ENCODE results near the gene CHAC1.

DNA sequence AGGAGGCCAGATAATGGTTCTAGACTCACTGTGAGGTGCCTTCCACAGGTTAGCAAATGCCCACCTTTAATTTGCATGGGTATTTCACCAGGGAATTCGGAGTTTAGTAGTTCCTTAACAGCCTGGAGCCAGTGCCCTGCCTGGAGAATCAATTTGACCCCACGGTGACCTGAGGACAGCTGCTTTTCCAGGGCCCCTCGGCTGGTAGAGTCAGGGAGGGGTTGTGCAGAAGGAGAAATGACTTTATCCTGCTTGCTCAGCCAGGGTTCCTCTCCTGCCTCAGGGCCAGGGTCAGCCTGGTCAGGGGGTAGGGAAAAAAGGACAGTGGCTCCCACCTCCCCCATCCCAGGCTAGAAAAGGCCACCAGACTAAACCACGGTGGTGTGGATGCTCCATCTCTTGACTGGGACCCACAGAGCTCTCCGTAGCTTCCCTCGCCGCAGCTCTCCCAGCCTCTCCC, 12.2 kb upstream of the CHAC1 start:
- TF ChIP-seq POLR2A (IDR thresholded peaks at IDR 0.05), result no peak
- TF ChIP-seq, protein P1, sequence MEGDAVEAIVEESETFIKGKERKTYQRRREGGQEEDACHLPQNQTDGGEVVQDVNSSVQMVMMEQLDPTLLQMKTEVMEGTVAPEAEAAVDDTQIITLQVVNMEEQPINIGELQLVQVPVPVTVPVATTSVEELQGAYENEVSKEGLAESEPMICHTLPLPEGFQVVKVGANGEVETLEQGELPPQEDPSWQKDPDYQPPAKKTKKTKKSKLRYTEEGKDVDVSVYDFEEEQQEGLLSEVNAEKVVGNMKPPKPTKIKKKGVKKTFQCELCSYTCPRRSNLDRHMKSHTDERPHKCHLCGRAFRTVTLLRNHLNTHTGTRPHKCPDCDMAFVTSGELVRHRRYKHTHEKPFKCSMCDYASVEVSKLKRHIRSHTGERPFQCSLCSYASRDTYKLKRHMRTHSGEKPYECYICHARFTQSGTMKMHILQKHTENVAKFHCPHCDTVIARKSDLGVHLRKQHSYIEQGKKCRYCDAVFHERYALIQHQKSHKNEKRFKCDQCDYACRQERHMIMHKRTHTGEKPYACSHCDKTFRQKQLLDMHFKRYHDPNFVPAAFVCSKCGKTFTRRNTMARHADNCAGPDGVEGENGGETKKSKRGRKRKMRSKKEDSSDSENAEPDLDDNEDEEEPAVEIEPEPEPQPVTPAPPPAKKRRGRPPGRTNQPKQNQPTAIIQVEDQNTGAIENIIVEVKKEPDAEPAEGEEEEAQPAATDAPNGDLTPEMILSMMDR (IDR thresholded peaks at IDR 0.05), result no peak
